Measurements from ENCODE around the gene STAMBPL1. TPM values are rescaled to one million over a fixed set of nuclear protein-coding genes. Genes with fewer than 3 reads are reported as not detected.

Gene STAMBPL1
- total RNA-seq, 1 donor from 2014 or later: 1.6 TPM

DNA sequence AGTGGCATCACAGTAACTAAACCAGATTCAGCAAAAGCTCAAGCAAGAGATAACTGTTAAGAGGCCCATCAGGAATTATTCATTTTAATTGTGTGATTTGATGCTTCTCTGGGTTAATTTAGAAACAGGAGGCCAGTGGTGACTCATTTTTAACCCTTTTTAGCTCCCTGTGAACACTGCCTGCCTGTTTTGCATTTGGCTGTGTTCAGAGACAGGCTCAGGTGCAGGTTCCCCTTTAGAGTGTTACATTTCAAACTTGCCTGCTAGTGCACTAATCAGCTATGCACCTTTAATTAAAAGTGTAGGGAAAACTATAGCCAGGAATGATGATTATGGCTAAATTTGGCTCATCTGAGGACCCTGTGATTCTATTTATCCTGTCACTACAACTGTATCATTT lies 6.5 kb downstream of the STAMBPL1 start:
- H3K4me3 Mint-ChIP-seq (ENCODE audit: unreplicated experiment): no peak overlapping the region
- TF ChIP-seq, protein P1, sequence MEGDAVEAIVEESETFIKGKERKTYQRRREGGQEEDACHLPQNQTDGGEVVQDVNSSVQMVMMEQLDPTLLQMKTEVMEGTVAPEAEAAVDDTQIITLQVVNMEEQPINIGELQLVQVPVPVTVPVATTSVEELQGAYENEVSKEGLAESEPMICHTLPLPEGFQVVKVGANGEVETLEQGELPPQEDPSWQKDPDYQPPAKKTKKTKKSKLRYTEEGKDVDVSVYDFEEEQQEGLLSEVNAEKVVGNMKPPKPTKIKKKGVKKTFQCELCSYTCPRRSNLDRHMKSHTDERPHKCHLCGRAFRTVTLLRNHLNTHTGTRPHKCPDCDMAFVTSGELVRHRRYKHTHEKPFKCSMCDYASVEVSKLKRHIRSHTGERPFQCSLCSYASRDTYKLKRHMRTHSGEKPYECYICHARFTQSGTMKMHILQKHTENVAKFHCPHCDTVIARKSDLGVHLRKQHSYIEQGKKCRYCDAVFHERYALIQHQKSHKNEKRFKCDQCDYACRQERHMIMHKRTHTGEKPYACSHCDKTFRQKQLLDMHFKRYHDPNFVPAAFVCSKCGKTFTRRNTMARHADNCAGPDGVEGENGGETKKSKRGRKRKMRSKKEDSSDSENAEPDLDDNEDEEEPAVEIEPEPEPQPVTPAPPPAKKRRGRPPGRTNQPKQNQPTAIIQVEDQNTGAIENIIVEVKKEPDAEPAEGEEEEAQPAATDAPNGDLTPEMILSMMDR (IDR thresholded peaks at IDR 0.05): no peak
- H3K4me1 Mint-ChIP-seq (ENCODE audit: low read depth): peaks cover 27% of the 10 kb centered on the region
- H3K27me3 Mint-ChIP-seq (ENCODE audit: low read depth): no peaks in the 10 kb centered on the region
- H3K9me3 Mint-ChIP-seq (ENCODE audit: low read depth): no peaks in the 10 kb centered on the region
- no peak overlapping the region for H3K27ac Mint-ChIP-seq (ENCODE audit: unreplicated experiment)
- H3K36me3 Mint-ChIP-seq (ENCODE audit: low read depth): no peaks in the 10 kb centered on the region
- DNase-seq (ENCODE audit: low spot score): no peak

DNA sequence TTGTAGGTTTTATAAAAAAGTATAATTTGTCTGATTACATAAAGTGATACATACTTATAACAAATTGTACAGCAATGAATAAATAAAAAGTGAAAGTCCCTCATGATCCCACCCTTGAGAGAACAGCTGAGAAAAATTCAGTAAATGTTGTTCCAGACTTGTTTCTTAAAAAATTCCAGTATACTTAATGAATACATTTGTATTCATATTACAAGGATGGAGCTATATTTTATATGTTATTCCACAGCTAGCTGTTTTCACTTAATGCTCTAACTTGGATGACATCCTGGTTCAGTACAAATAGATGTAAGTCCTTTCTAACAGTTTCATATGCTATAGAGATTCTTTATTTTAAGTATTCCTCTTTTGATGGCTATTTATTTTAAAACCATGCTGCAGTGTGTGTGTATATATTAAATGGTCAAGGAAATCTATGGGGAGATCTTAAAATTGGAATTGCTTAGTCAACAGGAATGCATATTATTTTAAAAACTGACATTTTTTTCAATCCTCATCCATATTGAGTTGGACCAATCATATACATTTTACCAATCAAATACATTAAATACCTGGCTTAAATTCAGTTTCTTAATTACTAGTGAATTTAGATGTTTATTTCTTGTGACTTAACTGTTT lies 8.9 kb downstream of the STAMBPL1 start:
- H3K36me3 Mint-ChIP-seq (ENCODE audit: low read depth): no peaks in the 10 kb centered on the region
- TF ChIP-seq, protein P1 (IDR thresholded peaks at IDR 0.05): no peak
- H3K27me3 Mint-ChIP-seq (ENCODE audit: low read depth): no peaks in the 10 kb centered on the region
- DNase-seq (ENCODE audit: low spot score): no peak
- H3K9me3 Mint-ChIP-seq (ENCODE audit: low read depth): no peaks in the 10 kb centered on the region
- H3K4me1 Mint-ChIP-seq (ENCODE audit: low read depth): peaks cover 15% of the 10 kb centered on the region
- no peak overlapping the region for H3K27ac Mint-ChIP-seq (ENCODE audit: unreplicated experiment)
- no peak overlapping the region for H3K4me3 Mint-ChIP-seq (ENCODE audit: unreplicated experiment)

DNA sequence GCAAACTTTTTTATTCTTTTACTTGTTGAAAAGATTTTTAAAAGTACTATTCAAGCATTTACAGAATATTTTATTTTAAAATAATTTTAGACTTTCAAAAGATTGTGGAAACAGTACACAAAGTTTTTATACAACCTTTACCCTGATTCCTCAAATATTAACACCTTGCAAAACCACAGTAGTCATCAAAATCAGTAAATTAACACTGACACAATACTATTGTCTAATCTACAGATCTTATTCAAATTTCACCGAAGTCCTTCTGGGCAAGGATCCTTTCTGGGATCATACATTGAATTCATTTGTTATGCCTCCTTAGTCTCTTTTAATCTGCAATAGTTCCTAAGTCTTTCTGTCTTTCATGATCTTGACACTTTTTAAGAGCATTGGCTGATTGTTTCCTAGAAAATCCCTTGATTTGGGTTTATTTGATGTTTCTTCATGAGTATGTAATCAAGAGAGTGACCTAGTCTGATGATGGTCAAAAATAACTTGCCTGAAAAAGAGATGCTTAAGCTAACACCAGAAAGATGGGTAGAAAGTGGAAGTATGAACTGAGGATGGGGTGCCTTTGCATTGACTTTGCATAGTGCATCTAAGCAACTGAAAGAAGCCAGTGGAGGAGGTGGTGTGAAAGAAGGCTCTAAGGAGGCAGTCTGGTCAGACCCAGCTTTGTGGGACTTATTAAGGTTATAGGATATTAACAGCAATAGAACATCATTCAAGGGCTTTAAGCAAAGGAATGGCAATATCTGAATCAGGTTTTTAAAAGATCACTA lies 9.7 kb downstream of the STAMBPL1 start:
- Mint-ChIP-seq H3K27me3 (ENCODE audit: low read depth) (no peaks in the 10 kb centered on the region), H3K9me3 (ENCODE audit: low read depth) (no peaks in the 10 kb centered on the region), H3K4me3 (ENCODE audit: unreplicated experiment) (no peak overlapping the region), H3K4me1 (ENCODE audit: low read depth) (peaks cover 15% of the 10 kb centered on the region), H3K27ac (ENCODE audit: unreplicated experiment) (no peak overlapping the region), H3K36me3 (ENCODE audit: low read depth) (no peaks in the 10 kb centered on the region)
- TF ChIP-seq, protein P1 (IDR thresholded peaks at IDR 0.05): no peak
- no peak for DNase-seq (ENCODE audit: low spot score)

DNA sequence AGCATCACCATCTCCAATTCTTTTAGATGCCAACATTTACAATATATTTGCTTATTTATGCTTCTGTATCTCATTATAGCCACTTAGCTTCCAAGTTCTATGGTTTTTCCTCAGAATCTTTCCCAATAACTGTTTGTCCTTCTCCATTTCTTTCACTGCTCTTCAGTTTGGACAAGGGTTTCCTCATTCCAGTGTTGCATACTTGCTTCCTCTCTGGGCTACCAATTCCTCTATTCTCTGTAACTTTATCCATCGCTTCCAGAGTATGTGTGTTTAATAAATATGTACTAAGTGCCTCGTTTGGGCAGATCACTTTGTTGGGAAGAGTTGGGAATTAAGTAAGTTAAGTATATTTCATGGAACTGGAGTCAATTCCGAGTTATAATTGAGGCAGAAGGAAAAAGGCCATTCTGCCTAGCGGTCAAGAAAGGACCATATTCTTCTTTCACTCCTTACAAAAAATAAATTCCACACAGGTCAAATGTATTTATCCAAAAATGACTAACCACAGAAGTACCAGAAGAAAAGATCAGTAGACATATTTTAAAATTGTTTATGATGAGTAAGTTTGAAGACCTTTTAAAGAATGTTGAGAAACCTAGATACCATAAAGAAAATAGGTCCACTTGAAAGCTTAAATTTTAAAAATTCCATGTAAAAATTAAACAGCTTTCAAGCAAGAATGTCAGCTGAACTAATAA lies 10.8 kb downstream of the STAMBPL1 start:
- H3K36me3 Mint-ChIP-seq (ENCODE audit: low read depth): no peaks in the 10 kb centered on the region
- H3K27ac Mint-ChIP-seq (ENCODE audit: unreplicated experiment): peak overlapping the region; percentile 24
- TF ChIP-seq, protein P1 (IDR thresholded peaks at IDR 0.05): no peak
- no peak overlapping the region for H3K4me3 Mint-ChIP-seq (ENCODE audit: unreplicated experiment)
- no peaks in the 10 kb centered on the region for H3K27me3 Mint-ChIP-seq (ENCODE audit: low read depth)
- H3K4me1 Mint-ChIP-seq (ENCODE audit: low read depth): peaks cover 15% of the 10 kb centered on the region
- H3K9me3 Mint-ChIP-seq (ENCODE audit: low read depth): no peaks in the 10 kb centered on the region
- no peak for DNase-seq (ENCODE audit: low spot score)

DNA sequence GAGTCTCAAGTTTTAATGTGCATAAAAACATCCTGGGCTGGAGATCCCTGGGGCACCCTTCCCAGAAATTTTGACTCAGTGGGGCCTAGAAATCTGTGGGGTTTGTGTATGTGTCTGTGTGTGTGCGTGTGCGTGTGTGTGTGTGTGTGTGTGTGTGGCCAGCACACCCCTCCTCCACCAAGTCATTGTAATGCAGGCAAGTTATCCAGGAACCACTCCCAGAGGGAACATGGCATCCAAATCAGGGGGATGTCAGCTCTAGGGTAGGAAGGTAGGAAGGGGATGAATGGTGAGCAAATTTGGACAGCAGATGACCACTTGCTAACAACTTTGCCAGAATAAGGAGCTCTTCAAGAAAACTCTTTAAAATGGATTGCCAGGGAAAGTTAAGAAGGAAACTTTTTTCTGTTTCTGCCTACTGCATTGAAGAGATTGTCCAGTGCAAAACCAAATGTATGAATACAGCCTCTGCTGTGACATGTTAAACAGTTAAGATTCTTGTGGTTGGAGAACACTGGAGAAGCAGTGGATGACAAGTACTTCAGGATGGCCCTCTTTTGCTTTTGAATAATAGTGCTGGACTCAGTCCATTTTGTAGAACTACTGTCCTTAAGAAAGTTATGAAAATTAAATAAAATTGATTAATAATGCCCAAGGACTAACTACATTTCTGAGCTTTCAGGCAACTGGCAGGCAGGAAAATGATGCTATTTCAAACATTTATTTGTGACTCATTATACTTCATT lies 12.3 kb downstream of the STAMBPL1 start:
- H3K27me3 Mint-ChIP-seq (ENCODE audit: low read depth): no peaks in the 10 kb centered on the region
- H3K27ac Mint-ChIP-seq (ENCODE audit: unreplicated experiment): no peak overlapping the region
- no peak for DNase-seq (ENCODE audit: low spot score)
- TF ChIP-seq, protein P1 (IDR thresholded peaks at IDR 0.05): no peak
- no peaks in the 10 kb centered on the region for H3K36me3 Mint-ChIP-seq (ENCODE audit: low read depth)
- H3K4me3 Mint-ChIP-seq (ENCODE audit: unreplicated experiment): no peak overlapping the region
- no peaks in the 10 kb centered on the region for H3K9me3 Mint-ChIP-seq (ENCODE audit: low read depth)
- H3K4me1 Mint-ChIP-seq (ENCODE audit: low read depth): peaks cover 15% of the 10 kb centered on the region
